Activated effector memory CD4-positive, alpha-beta T cell treated with Interleukin-2 at 50 U/mL for 16 hours (primary cell): ENCODE measurements around the gene BRPF1.
A peak's percentile ranks its signal among the peaks of the same experiment; 100 is the strongest.

Experiments
- DNase-seq: peaks from one replicate; pipeline ENCODE4 v3.0.0-alpha.2; 2020

Gene BRPF1

DNA sequence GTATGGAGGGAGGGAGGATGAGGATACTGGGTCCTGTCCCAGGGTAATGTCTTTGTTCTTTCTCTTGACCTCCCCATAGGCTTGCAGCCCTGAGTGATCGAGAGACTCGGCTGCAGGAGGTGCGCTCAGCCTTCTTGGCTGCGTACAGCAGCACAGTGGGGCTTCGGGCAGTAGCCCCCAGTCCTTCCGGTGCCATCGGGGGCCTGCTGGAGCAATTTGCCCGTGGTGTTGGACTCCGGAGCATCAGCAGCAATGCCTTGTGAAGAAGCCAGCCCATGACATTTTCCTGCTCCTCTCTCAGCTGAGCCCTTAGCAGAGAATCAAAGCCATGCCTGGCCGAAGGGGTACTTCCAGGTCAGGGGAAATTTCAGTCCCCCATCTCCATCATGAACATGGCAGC, 29.8 kb upstream of the BRPF1 start:
- DNase-seq = no peak

DNA sequence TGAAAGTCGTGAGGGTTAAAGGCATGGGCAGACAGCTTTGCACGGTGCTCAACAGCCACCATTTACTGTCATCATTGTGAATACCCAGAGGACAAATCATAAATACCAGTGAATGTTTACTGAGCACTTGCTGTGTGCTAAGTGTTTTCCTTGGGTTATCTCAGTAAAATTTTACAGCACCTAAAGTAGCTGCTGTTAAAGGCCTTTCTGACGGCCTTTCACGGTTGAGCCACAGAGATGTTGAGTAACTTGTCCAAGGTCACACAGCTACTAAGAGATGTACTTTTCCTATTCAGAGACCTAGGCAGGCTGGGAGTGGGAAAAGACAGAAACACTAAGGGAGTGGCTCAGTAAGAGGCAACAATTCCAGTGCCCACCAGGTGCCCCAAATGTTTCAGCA, 28.3 kb upstream of the BRPF1 start:
- DNase-seq = no peak

DNA sequence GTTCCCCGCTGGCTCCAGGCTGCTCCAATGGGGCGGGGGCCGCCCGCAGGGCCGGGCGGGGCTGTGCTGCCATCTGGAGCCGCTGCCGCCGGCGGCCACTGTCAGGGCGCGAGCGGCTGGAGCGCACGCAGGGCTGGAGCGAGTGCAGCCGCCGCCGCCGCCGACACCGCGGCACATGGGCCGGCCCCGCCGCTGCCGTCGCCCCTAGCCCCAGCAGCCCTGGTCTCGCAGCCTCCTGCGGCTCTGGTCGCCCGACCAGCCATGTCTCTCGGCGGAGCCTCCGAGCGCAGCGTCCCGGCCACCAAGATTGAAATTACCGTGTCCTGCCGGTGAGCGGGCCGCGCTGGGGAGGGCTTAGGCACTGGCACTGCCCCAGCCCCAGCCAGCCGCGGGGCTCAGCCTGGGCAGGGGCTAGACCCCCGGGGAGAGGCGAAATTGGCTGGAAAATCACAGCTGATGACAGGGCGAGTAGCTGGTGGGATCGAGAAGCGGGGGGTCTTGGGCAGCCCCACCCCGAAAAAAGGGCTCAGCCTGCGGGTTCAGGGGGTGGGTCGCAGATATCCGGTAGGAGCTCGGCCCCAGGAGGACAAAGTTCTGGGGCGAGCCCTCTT, 27.7 kb upstream of the BRPF1 start, which contains the start of gene CPNE9:
CPNE9 (plus strand) TSS at position 98 of the 611 bp plus-strand sequence; CDS start at position 262, 164 bp downstream.
- DNase-seq = no peak

DNA sequence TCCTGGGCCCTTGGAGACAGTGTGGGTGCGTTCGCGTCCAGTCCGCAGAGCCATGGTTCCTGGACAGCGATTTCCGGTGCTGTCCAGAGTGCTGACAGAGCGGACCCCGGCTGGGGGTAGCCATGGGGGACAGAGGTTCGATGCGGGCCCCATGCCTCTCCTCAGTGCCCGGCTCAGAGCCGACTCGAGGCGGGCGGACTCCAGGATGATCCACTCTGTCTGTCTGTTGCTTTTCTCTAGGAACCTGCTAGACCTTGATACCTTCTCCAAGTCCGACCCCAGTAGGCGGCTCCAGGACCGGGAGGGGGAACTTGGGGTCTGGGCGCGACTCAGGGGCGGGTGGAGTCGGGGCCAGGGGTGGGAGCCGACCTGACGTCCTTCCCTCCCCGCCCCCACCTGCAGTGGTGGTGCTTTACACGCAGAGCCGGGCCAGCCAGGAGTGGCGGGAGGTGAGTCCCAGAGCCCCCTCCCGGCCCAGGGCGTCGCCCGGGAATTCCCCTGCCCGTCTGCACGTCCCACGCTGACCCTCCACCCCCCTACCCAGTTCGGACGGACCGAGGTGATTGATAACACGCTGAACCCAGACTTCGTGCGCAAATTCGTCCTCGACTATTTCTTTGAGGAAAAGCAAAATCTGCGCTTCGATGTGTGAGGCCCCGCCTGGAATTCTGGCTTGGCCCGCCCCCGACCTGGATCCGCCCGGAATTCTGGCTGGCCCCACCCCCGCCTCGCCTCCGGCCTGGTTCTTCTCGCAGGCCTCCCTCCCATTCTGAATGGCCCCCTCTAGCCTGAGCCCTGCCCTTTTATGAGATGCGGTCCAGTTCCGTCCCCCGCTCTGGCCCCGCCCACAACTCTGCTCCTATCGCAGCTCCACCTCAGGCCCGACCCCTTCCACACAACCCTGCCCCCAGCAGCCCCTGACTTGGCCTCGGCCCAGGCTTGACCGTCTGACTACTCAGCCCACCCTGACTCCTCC, 26.9 kb upstream of the BRPF1 start:
- DNase-seq = no peak

DNA sequence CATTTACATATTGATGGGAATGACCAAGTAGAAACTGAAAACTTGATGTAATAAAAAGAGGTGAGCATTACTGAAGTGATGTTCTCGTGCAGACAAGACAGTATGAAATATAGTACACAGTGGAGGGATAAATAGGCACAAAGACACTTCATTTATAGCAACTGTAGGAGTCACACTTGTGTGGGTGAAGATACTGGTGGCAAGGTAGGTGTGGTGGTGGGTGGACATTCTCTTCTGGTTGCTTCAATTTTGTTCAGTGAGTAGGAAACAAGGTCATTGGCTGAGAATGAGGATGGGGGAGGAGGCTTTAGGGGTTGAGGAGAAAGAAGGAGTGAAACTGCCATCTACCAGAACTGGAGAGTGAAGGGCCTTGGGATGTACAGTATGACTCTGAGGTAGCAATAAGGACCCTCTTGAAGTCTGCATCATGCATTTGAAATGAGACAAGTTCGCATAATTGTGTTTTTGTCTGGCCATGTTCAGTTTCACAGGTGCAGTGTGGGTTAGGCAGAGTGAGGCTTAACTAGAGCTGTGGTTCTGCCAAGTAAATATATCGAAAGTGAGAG, 21.3 kb upstream of the BRPF1 start:
- DNase-seq = no peak

DNA sequence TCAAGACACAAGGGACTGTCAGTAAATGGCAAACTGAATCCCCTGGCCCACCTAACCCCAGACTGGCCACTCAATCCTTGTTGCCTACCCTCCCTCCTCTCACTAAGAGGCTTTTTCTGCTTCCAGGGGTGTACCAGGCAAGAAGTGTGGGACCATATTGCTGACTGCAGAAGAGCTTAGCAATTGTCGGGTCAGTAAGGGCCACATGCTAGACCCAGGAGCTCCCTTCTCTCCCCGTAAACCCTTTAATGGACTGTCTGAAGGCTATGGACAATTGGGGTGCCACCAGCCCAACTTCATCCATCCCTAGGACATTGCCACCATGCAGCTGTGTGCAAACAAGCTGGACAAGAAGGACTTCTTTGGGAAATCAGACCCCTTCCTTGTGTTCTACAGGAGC, 19.1 kb upstream of the BRPF1 start:
- DNase-seq = no peak

DNA sequence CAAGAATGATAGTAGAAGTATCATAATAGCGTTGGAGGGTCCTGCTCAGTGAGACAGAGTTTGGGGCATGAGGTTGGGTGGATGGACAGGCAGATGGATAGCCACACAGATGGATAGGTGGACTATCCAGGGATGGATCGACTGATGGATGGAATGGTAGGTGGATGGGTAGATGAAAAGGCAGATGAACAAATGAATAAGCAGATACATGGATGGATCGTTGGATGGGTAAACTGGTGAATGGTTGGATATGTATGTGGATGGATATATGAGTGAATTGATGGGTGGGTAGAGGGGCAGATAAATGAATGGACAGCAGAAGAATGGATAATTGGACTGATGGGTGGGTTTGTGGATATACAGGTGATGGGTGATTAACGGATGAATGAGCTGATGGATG, 18.4 kb upstream of the BRPF1 start:
- DNase-seq = no peak

DNA sequence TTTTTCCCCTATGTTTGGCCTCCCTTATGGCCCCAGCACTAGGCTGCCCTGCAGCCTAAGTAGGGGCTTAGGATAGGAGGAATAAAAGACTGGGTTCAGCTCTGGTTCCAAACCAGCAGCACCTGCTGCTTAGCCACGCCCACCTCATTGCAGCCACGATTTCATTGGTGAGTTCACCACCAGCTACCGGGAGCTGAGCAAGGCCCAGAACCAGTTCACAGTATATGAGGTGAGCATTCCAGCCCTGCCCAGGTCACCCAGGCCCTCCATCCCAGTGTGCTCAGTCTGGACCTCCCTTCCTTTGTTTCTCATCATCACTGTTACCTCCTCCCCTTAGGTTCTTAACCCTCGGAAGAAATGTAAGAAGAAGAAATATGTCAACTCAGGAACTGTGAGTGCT, 16.4 kb upstream of the BRPF1 start:
- DNase-seq = no peak

DNA sequence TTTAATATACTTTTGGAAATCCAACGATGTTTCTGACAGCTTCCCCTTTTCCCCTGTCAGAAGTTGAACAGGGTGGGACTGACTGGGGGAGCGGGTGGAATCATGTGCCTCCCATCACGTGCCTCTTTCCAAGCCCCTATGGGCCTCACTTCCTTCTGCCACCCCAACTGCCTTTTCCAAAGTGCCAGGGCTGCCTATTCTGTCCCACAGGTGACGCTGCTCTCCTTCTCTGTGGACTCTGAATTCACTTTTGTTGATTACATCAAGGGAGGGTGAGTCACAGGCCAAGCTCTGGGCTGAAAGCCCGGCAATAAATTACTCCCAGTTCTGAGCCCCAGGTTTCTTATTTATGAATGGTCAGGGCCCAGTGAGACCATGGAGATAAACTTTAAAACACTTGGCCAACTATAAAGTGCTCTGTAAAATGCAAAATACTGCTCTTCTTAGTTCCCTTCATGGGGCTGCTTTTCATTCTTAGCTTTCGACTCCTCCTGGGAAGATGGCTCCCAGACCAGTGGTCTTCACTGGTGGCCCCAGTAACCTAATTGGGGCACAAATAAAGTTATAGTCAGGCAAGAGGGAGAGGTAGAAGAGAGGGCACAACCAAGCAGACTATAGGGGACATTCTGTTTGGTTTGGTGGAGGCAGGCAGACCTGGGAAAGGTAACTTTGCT, 15.6 kb upstream of the BRPF1 start:
- no peak for DNase-seq

DNA sequence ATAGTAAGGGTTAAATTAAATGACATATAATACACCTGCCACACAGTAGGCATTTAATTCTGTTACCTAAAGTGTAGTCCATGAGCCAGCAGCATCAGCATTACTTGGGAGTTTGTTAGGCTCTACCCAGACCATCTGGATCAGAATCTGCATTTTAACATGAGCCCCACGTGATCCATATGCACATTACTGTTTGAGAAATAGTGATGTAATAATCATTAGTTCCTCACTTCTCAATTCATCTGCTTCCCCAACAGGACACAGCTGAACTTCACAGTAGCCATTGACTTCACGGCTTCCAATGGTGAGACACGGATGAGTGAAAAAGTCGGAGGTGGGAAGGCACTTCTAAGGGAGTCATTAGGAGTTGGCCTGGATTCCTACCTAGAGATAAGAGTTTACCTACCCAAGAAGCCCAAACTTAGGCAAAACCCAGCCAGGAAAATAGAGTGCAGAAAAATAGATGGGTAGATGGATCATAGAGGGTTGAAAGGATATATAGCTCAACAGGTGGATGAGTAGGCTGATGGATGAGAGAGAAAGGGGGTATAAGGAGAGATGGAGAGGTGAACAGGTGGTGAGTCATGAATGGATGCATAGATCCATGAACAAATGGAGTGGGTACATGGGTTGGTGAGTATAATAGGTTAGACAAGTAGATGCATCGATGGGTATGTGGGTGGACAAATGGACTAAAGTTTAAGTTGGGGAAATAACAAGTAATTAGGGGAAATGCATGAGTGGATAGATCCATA, 14.6 kb upstream of the BRPF1 start:
- DNase-seq = no peak

DNA sequence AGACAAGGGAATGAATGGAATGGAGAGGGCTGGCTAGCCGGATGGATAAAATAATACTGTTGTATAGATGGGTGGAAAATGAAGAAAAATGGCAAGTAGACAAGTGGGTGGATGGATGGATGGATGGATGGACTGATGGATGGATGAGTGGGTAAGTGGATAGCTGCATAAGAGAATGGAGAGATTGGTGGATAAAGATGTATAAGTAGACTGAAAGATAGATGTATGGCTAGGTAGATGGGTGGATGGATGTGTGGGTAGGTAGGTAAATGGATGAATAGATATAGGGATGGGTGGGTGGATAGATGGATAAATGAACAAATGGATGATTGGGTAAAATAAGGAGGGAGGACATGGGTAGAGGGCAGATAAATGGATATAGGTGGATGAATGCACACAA, 14.0 kb upstream of the BRPF1 start:
- DNase-seq = no peak

DNA sequence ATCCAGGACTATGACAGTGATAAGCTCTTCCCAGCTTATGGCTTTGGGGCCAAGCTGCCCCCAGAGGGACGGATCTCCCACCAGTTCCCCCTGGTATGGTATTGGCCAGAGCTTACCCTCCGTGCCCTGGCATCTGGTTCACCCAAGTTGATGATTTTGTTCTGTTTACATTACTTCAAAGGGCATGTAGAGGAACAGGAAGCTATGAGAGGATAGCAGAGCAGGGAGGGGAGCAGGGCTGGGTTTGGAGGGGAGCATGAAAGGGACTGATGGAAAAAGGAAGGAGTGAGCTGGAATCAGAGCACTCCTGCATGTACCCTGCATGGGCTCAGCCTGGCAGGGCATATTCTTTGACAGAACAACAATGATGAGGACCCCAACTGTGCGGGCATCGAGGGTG, 13.4 kb upstream of the BRPF1 start:
- no peak for DNase-seq

DNA sequence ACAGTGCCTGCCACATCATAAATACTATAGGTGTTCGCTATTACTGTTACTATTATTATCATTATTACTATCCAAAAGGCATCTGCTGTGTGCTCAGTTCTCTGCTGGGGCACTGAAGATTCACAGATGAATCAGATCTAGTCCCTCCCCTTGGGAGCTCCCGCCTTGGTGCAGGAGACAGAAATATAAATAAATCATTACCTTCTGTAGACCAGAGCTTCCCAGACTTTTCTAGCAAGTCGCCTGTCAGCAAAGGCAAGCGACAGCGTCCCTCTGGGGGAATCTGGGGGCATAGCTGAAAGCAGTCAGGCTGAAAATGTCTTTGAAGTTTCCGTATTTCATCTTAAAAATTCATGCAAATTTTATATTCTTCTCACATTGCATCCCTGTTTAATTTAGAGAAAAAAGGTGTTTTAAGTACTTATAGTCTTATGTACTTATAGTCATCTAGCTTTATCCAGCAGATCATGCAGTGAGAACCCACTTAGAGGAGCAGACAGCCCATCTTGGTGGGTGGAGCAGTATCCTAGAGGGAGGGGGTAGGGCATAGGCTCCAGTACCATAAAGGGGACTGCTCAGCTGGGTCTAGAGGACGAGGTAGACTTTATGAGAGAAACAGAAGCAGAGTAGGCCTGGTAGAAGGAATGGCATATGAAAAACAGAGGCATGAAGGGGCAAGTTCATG, 10.4 kb upstream of the BRPF1 start:
- no peak for DNase-seq

DNA sequence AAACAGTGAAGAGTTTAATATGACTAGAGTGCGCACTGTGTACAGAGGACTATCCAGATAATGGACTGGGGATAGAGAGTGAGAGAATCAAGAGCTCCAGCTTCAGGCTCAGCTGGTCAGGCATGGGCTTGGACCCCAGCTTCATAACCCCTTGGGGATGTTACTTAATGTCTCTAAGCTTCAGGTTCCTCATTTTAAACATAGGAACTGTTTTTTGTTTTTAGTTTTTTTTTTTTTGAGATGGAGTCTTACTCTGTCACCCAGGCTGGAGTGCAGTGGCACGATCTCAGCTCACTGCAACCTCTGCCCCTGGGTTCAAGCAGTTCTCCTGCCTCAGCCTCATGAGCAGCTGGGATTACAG, 9.9 kb upstream of the BRPF1 start:
- DNase-seq = no peak

DNA sequence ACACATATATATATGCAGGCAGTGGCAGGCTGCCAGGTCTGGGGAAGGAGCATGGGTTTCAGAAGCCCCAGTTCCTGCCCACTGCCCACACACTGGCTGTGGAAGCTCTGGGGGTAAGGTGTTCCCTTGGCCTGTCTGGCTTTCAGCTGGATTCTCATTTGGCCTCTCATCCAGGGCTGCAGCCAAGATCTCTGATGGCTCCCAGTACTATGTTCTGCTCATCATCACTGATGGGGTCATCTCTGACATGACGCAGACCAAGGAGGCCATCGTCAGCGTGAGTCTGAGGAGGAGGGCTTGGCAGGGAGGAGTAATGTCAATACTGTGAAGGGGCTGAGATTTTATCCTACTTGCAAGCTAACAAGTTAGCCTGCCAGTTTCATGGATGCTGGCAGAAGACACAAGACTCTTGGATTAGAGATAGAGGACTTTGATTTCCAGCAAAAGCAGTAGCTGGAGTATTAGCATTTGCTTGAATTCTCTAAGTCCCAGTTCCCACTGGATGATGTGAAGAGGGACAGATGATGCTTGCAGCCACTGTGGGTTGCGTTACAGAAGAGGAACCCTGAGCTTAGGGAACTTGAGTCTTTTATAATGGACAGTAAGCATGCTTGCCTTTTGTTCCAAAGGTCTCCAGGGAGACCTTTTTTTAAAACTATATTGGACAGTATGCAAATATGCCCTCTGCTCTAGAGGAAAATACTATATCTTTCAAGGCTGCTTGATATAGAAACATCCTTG, 5.6 kb upstream of the BRPF1 start:
- DNase-seq = no peak

DNA sequence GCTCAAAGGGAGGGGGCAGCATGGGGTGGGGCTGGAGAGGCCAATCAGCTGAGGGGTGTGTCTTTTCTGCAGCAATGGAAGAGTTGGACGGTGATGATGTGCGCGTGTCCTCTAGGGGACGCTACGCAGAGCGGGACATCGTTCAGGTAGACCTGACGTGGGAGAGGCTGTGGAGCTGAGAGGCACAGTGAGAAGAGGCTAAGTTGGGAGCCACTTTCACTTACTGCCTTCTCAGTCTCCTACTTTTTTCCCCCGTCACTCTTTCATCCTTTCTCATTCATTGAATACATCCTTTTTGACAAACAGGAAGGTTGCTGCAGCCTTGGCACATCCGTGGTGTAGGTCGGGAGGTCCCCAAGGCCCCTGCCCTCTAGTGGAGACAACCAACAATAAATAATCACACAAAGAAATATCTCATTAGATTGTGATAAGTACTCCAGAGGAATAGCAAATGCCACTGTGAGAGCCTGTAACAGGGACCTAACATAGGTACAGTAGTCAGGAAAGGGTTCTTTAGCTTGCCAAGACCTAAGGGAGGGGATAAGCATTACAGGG, 4.4 kb upstream of the BRPF1 start:
- peak; percentile 38 for DNase-seq

DNA sequence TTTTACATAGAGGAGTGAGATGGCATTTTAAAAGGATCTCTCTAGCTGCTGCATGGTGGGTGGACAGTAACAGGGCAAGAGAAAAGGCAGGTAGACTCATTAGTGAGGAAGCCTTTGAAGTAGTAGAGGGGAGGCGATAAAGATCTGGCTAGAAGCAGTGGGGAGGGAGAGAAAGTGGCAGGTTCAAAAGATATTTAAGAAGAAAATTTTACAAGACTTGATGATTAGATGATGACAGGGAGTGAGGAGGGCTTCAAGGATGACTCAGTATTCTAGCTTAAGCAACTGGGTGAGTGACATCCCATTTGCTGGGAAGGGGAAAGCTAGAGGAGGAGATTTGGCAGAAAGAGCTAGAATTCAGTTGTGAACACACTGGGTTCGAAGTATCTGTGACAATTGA, 3.8 kb upstream of the BRPF1 start:
- no peak for DNase-seq

DNA sequence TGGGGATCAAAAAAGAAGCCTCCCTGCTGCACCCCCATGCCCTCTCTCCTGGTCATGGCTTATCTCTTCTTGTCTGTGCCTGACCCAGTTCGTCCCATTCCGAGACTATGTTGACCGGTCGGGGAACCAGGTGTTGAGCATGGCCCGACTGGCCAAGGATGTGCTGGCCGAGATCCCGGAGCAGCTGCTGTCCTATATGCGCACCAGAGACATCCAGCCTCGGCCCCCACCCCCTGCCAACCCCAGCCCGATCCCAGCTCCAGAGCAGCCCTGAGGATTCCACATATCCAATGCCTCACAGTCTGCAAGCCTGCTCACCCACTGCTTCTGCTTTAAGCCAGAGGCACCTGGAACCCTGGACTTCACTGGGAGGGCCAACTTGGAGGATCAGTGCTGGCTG, 2.1 kb upstream of the BRPF1 start:
- no peak for DNase-seq

DNA sequence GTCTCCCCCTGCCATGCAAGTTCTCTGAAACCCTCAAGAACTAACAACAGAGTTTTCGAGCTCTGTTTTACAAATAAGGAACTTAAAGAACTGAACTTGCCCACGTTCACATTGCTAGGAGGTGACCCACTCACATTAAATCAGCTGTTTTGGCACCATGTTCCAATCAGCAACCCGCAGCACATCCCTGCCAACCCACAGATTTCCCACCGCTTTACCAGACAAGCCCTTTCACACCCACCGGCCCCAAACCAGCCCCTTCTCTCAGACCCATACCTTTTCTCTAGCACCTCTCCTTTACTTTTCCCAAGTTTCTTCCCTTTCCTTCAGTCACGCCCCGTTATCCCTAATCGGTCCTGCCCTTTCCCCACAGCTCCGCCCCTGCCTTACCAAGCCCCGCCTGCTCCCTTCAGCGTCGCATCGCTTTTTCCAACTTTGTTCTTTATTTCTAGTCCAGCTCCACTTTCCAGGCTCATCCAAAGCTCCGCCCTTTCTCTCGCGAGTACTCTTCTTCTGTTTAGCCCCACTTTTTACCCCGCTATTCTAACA, 804 bp upstream of the BRPF1 start:
- no peak for DNase-seq

DNA sequence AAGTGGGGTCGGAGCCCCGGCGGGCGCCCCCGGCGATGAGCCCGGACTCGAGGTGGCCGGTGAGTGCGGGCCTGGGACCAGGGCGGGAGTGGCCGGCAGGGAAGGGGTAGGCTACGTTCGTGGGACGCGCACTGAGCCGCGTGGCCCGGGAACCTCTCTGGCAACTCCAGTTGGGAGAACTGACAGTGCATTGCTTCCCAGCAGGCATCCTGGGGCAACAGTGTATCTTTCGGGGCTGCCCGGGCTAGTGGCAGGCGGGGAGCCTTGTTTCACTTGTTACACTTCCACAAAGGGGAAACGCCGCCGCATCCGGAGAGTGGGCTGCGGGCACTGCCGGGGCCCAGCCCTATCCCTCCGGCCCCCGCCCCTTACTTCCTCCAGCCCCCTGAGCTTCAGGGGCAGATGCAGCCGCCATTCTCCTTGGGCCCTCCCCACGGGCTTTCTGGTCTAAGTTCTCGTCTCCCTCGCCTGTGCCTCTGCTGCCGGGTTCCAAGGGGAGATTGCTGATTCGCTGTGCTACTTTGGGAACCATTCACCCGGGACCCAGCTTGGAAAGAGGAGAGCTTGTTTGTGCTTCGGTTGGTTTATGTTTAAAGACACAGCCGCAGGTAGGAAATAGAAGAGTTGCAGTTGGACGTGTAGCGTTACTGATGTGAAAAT, 675 bp downstream of the BRPF1 start:
- DNase-seq = peak; percentile 32
